Duodenal mucosa (tissue), 2 donors: Measurements from ENCODE around the gene STMN3.
"Not testable (repeated sequence)": the region's sequence is repeated elsewhere in the genome, so short reads cannot be mapped to it uniquely, and the experiment has no call there.

Experiments
- H3K27ac ChIP-seq: one replicate; pipeline ENCODE4 v1.7.0; 2013; ENCODE audit warnings: low read depth, low read length
- H3K27me3 ChIP-seq, 2 donors: one replicate each; pipeline ENCODE4 v1.7.0; 2013; ENCODE audit warnings: low read length in 2 of 2, control low read depth in 1 of 2; ENCODE audit not compliant: insufficient read depth in 2 of 2, control insufficient read depth in 1 of 2
- H3K36me3 ChIP-seq, 2 donors: one replicate each; pipeline ENCODE4 v1.7.0; 2013; ENCODE audit warnings: low read length in 2 of 2, control low read depth in 1 of 2; ENCODE audit not compliant: insufficient read depth in 2 of 2, control insufficient read depth in 1 of 2
- H3K4me1 ChIP-seq, 2 donors: one replicate each; pipeline ENCODE4 v1.7.0; 2013; ENCODE audit warnings: low read length in 2 of 2, control low read depth in 1 of 2; ENCODE audit not compliant: insufficient read depth in 2 of 2, control insufficient read depth in 1 of 2
- H3K4me3 ChIP-seq, 2 donors: one replicate each; pipeline ENCODE4 v1.7.0; 2013; ENCODE audit warnings: low read length in 2 of 2, low read depth in 1 of 2
- H3K9ac ChIP-seq, 2 donors: one replicate each; pipeline ENCODE4 v1.7.0; 2013; ENCODE audit warnings: low read length in 2 of 2, low read depth in 1 of 2
- H3K9me3 ChIP-seq, 2 donors: one replicate each; pipeline ENCODE4 v1.7.0; 2013; ENCODE audit warnings: low read length in 2 of 2, control low read depth in 1 of 2; ENCODE audit not compliant: control insufficient read depth in 1 of 2

STMN3 gene

DNA sequence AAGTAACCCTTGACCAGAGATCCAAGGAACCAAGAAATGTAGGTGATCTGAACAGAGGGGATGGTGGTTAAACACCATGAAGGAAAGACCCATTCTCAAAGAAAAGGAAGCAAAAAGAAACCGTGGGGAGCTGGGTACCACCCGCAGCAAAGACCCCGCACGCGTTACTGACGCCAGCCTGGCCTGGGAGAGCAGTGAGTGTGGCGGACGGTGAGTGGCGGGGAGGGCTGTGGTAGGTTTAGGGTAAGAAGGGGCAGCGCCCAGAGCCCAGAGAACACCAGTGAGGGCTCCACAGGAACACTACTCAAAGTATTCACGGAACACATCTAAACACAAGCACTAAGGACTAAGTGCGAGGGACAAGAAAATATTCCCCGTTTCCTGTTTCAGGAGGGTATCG lies 30.5 kb downstream of the STMN3 start:
- H3K27me3 ChIP-seq = no peaks in the 10 kb centered on the region
- peaks cover 13 to 19% of the 10 kb centered on the region in 2 donors for H3K36me3 ChIP-seq
- H3K4me1 ChIP-seq = peaks cover 0 to 7% of the 10 kb centered on the region in 2 donors
- no peak overlapping the region for H3K27ac ChIP-seq
- no peak overlapping the region for H3K4me3 ChIP-seq
- H3K9me3 ChIP-seq = no peaks in the 10 kb centered on the region
- no peak overlapping the region for H3K9ac ChIP-seq

GRCh38 chr20:63622096-63622495 lies 31.1 kb downstream of the STMN3 start:
- H3K36me3 ChIP-seq = peaks cover 14 to 23% of the 10 kb centered on the region in 2 donors
- H3K27me3 ChIP-seq = no peaks in the 10 kb centered on the region
- peaks cover 0 to 7% of the 10 kb centered on the region in 2 donors for H3K4me1 ChIP-seq
- H3K27ac ChIP-seq = no peak overlapping the region
- H3K4me3 ChIP-seq = no peak overlapping the region
- H3K9me3 ChIP-seq = no peaks in the 10 kb centered on the region
- no peak overlapping the region for H3K9ac ChIP-seq

GRCh38 chr20:63620991-63621390 lies 32.2 kb downstream of the STMN3 start:
- Histone ChIP-seq H3K27me3 (no peaks in the 10 kb centered on the region), H3K27ac (no peak overlapping the region), H3K4me3 (no peak overlapping the region), H3K36me3 (peaks cover 14 to 32% of the 10 kb centered on the region in 2 donors), H3K9me3 (no peaks in the 10 kb centered on the region), H3K4me1 (peaks cover 0 to 5% of the 10 kb centered on the region in 2 donors), H3K9ac (no peak overlapping the region)

GRCh38 chr20:63619505-63619904 lies 33.7 kb downstream of the STMN3 start:
- H3K27ac ChIP-seq = no peak overlapping the region
- H3K27me3 ChIP-seq = no peaks in the 10 kb centered on the region
- no peaks in the 10 kb centered on the region for H3K9me3 ChIP-seq
- no peaks in the 10 kb centered on the region for H3K4me1 ChIP-seq
- H3K4me3 ChIP-seq = no peak overlapping the region
- no peak overlapping the region for H3K9ac ChIP-seq
- peaks cover 14 to 40% of the 10 kb centered on the region in 2 donors for H3K36me3 ChIP-seq

- peaks cover 14 to 40% of the 10 kb centered on the region in 2 donors for H3K36me3 ChIP-seq
These were observed 34.1 kb downstream of the STMN3 start for GRCh38 chr20:63619086-63619485.

DNA sequence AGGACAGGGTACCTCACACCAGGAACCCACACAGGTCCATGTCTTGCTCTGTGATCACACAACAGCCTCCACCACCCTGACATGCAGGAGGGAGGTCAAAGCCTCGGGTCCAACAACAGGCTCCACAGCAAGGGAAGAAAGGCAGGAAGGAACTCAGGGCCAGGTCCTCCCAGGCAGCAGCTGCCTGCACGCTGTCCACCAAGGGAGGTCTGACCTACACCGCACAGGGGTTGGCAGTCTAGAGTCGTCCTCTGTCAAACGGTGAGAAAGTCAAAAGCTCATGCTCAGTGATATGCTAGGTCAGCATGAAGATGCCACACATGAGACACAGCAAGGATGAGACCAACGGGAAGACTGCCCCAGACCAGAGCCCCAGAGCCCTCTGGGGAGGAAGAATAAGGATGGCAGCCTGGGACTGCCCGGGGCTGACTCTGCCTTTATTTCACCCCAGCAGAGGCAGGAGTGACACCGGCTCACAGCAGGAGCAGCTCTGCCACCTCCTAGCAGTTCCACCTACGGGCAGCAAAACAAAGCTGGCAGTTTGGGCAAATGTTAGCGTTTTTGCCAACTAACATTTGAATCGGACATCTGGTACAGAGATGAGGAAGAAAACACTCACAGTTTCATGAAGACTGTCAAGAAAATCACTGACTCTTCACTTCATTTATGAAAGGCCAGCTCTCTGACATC lies 34.8 kb downstream of the STMN3 start:
- Histone ChIP-seq H3K9ac (no peak overlapping the region), H3K27ac (no peak overlapping the region), H3K4me3 (no peak overlapping the region), H3K9me3 (no peaks in the 10 kb centered on the region), H3K36me3 (peaks cover 14 to 40% of the 10 kb centered on the region in 2 donors), H3K27me3 (no peaks in the 10 kb centered on the region), H3K4me1 (no peaks in the 10 kb centered on the region)

More at GRCh38 chr20:63619086-63619485, 34.1 kb downstream of the STMN3 start:
- Histone ChIP-seq H3K9me3 (no peaks in the 10 kb centered on the region), H3K27ac (no peak overlapping the region), H3K4me3 (no peak overlapping the region), H3K27me3 (no peaks in the 10 kb centered on the region), H3K9ac (no peak overlapping the region), H3K4me1 (no peaks in the 10 kb centered on the region)

- Histone ChIP-seq H3K4me3 (no peak overlapping the region), H3K36me3 (peaks cover 14 to 40% of the 10 kb centered on the region in 2 donors), H3K4me1 (no peaks in the 10 kb centered on the region), H3K27me3 (no peaks in the 10 kb centered on the region), H3K27ac (no peak overlapping the region), H3K9ac (no peak overlapping the region), H3K9me3 (no peaks in the 10 kb centered on the region)
These were observed 35.4 kb downstream of the STMN3 start for GRCh38 chr20:63617876-63618265.

- Histone ChIP-seq H3K27me3 (no peaks in the 10 kb centered on the region), H3K4me3 (no peak overlapping the region), H3K4me1 (no peaks in the 10 kb centered on the region), H3K36me3 (peaks cover 14 to 40% of the 10 kb centered on the region in 2 donors), H3K27ac (no peak overlapping the region), H3K9me3 (no peaks in the 10 kb centered on the region), H3K9ac (no peak overlapping the region)
These were observed 35.9 kb downstream of the STMN3 start for GRCh38 chr20:63617092-63617875.

GRCh38 chr20:63613863-63614594 lies 39.2 kb downstream of the STMN3 start:
- H3K27me3 ChIP-seq, H3K9me3 ChIP-seq, H3K4me3 ChIP-seq, H3K9ac ChIP-seq, H3K4me1 ChIP-seq, H3K27ac ChIP-seq: not testable (repeated sequence)
- H3K36me3 ChIP-seq = peaks cover 14 to 34% of the 10 kb centered on the region in 2 donors
